Stimulated activated CD8-positive, alpha-beta memory T cell treated with anti-CD3 and anti-CD28 coated beads, Interleukin-7, amount 100 ng/mL, for 48 hours (primary cell): Measurements from ENCODE around the gene GK.
"Not testable (repeated sequence)": the region's sequence is repeated elsewhere in the genome, so short reads cannot be mapped to it uniquely, and the experiment has no call there.

Source experiments
- DNase-seq, 2 donors: peaks; one replicate each; pipeline ENCODE4 v3.0.0-alpha.2; 2020; ENCODE audit warnings: low read depth in 1 of 2; ENCODE audit errors: extremely low read depth in 1 of 2

Gene GK

DNA sequence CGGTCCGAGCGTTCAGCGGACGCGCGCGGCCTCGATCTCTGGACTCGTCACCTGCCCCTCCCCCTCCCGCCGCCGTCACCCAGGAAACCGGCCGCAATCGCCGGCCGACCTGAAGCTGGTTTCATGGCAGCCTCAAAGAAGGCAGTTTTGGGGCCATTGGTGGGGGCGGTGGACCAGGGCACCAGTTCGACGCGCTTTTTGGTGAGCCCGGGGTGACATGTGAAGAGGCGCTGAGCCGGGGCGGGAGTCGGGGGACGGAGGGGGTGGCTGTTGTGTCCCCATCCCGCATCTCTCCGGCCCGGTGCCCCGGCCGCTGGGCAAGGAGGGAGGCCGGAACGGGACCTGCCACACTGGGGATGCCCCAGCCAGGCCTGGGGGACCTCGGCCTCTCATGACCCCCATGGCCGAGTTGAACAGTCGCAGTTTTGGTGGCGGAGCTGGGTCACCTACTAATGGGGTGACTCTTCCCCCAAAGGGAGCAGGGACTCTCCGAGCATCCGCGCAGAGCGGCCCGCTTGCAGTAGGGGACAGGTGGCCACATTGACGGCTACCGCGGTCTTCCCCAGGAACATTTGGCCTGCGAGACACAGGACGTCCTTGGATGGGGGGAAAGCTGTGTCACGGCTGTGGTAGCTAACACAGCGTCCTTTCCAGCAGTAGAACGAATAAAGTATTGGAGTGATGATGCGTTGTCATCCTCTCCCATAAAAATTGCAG lies at the start of gene GK:
GK (plus strand) TSS at position 9 of the 717 bp plus-strand sequence; CDS start at position 124, 115 bp downstream.
- no peak for DNase-seq

DNA sequence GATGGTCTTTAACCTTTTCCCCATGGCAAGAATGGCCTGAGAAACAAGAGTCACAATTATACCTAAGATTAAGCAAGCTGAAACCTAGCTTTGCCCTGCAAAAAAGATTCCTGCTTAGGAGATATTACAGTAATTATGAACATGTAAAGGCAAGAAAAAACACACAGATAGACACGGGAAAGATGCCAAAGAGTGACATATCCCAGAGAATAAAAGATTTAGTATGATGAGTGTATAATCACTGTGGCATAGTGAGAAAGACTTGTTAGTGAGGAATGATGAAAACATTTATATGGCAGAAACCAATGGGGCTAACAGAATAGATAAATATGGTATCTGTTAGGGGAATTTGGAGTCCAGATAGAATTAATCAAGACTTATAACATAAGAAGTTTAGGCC lies 46.1 kb upstream of the GK start:
- no peak for DNase-seq

DNA sequence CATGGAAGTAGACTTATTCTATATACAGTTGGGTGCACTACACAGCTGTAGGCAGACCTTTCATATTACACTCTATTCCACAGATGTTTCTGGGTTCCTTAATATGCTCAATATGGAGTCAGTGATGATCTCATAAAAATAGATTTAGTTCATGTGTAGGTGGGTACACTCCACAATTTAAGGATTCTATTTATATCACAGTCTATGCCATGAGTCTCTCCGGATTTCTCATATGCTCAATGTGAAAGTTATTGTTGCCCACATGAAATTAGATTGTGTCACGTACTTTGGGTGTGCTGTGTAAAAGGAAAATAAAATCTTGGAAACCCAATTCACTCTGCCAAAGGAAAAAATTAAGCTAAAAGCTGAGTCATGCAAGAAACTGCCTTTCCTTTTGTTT lies 43.2 kb upstream of the GK start:
- no peak for DNase-seq

DNA sequence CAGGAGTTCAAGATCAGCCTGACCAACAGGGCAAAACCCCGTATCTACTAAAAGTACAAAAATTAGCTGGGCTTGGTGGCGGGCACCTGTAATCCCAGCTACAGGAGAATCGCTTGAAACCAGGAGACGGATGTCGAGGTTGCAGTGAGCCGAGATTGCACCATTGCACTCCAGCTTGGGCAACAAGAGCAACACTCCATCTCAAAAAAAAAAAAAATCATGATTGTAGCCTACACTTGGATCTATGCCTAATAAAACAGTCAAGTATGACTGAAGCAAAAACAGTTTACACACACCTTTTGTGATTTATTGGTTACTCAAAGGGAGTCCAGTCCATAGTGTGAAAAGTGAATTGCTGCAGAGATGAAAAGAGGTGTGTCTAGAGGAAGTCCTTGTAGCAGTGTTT lies 41.0 kb upstream of the GK start:
- no peak for DNase-seq

DNA sequence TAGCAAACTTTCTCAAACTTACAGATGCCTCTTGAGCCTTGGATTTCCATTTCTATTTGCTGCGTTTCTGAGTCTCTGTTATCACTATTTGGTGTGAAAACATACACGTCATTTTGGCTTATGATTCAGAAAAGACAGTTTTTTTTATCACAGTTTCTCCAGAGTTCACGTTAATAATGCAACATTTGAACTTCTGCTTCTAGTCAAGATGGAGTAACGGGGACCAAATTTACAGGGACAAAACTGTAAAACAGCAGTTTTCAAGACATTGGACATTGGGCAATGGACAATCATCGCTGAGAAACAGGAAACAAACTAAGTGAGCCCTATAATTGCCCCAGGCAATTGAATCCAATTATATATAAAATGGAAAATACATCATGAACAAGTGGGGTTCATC lies 39.5 kb upstream of the GK start:
- no peak for DNase-seq

DNA sequence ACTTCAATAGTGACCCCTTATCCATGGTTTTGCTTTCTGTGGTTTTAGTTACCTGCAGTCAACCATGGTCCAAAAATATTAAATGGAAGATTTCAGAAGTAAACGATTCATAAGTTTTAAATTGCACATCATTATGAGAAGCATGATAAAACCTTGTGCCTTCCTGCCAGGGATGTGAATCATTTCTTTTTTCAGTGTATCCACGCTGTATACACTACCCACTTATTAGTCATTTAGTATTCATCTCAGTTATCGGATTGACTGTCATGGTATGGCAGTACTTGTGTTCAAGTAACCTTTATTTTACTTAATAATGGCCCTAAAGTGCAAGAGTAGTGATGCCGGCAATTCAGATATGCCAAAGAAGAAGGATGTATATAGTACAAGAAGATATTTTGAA lies 38.0 kb upstream of the GK start:
- no peak for DNase-seq

DNA sequence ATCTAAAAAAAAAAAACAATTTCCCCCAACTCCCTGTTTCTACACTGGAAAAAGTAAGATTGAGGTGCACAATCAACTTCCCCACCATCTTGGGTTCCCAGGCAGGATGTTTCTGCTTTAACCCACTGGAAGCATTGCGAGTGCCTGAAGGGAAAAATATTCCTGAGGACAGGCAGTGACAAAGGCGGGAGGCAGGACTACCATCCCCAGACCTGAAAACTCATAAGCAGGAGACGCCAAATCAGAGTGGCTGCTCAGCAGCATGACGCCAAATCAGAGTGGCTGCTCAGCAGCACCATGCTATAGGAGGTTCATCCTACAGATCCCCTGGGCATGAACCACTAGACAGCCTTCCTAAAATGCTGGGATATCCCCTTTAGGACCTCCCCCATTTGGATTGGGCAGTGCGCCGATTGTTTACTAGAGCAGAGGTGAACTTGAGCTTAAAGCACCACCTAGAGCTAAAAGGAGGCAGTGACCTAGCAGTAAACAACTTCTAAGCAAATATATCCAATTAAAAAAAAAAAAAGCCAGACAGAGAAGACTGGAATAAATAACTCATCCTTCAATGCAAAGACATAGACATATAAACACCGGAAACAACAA lies 35.0 kb upstream of the GK start:
- DNase-seq = no peak

DNA sequence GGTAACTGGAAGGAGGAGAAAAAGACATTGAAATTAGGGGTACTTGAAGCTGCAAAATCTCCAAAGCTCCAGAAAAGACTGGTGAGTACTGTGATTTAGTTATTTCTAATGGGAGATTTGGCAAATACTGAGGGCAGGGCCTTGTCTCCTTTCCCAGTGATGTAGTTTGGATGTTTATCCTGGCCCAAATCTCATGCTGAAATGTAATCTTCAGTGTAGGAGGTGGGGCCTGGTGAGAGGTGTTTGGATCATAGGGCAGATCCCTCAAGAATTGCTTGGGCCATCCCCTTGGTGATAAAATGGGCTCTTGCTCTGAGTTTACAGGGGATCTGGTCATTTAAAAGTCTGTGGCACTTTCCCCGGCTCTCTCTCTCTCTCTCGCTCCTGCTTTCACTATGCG lies 33.1 kb upstream of the GK start:
- DNase-seq = no peak

DNA sequence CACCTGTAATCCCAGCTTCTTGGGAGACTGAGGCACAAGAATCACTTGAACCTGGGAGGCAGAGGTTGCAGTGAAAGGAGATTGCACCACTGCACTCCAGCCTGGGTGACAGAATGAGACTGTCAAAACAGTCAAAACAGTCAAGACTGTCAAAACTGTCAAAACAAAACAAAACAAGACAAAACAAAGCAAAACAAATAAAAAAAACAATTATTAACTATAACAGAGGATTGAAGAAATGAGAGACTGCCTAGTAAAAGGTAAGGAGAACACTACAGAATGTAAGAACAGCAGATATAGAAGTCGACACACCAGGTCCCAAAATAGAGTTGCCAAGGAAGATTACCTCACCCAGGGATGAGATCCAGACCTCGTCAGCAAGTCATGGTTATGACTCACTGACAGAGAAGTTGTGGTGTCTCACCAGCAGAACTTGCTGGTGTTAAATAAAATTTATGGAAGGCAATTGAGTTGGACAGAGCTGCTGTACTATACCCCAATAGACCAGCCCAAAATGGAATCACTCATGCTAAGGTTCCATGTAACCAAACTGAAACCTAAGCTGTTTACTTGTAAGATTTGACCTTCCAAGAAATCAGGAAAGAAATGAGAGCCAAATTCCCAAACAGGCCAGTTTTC lies 32.1 kb upstream of the GK start:
- DNase-seq = no peak

DNA sequence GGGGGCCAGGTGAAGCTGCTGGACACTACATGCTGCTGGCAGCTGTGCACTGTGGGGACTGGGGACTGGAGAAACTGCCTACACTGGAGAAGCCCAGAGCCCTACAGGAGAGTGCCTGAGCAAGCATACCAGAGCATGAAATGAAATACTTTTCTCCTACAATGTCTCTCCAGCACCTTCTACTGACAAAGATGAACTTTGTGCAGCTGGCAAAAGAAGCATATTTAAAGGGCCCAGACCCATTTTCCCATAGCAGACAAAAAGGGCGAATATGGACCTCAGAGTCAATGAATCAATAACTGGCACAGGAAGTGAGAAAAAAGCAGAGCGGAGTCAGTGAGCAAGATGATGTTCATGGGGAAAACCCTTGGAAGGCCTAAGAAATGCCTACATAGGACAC lies 30.9 kb upstream of the GK start:
- no peak for DNase-seq

DNA sequence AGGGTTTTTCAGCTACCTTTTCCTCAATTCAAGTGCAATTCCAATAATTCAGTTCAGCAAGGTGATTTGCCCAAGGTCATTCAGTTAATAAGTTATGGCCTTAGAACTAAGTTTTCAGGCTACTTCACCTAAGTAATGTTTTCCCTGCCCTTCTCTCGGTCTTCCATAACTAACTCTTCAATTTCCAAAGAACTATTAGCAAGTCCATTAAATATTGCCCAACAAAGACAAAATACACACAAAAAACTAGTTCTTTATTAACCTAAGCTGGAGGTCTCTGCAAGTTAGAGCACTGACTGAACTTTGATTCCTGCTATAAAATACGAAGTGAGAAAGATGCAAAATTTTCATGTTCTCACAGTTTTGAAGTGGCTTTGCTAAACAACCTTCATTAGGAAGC lies 26.8 kb upstream of the GK start:
- no peak for DNase-seq

DNA sequence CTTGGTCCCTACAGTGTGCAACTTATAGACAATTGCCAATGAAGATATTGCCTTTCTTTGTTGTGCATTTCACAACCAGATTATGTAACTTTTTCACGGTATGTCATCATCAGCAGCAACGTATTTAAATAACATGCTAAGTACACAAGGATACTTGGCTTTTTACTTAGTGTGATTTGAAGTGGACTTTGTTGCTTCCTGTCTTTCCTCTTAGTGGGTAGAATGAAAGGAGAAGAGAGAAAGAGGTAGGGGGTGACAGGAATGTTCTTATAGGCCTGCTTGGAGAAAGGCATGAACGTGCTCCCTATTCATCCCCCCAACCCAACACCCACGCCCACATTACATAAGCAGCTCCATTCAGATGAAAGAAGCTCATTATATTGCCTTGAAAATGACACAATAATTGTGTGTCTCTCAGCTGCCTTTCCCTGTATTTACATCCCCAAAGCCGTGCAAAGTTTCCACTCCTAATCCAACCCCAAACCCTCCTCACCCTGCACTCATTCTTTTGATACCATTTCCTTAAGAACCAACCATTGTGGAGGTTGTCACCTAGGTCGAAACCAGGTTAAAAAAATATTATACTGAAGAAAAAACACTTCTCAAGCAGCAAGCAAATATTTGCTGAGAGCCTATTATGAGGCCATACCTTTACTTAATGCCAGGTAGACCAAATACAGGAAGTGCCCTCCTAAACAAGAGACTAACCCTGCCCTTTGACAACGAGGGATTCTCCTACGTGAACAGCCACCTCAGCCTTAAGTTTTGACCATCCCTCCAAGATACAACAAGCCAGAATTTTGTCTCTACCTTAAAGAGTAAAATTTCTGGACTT lies 25.2 kb upstream of the GK start:
- no peak for DNase-seq

DNA sequence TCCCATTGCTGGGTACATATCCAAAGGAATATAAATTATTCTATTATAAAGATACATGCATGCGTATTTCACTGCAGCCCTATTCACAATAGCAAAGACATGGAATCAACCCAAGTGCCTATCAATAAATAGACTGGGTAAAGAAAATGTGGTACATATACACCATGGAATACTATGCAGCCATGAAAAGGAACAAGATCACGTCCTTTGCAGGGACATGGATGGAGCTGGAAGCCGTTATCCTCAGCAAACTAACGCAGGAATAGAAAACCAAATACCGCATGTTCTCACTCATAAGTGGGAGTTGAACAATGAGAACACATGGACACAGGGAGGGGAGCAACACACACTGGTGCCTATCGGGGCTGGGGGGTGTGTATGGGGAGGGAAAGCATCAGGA lies 19.2 kb upstream of the GK start:
- DNase-seq = not testable (repeated sequence)

DNA sequence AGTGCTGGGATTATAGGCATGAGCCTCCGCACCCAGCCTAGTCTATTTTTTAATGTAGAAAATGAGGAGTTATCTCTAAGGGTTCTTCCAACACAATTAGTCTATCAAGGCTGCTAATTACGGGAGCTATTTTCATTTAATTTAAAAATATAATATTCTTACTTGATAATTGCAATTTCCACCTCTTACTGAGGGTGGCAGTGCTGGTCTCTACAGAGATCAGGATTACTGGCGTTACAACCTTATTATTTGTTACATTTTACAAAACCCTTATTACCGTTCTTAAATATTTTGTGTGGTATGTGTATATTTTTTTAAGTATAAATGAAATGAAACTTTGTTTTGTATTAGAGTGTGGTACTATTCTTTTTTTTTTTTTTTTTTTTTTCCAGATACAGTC lies 17.6 kb upstream of the GK start:
- no peak for DNase-seq

DNA sequence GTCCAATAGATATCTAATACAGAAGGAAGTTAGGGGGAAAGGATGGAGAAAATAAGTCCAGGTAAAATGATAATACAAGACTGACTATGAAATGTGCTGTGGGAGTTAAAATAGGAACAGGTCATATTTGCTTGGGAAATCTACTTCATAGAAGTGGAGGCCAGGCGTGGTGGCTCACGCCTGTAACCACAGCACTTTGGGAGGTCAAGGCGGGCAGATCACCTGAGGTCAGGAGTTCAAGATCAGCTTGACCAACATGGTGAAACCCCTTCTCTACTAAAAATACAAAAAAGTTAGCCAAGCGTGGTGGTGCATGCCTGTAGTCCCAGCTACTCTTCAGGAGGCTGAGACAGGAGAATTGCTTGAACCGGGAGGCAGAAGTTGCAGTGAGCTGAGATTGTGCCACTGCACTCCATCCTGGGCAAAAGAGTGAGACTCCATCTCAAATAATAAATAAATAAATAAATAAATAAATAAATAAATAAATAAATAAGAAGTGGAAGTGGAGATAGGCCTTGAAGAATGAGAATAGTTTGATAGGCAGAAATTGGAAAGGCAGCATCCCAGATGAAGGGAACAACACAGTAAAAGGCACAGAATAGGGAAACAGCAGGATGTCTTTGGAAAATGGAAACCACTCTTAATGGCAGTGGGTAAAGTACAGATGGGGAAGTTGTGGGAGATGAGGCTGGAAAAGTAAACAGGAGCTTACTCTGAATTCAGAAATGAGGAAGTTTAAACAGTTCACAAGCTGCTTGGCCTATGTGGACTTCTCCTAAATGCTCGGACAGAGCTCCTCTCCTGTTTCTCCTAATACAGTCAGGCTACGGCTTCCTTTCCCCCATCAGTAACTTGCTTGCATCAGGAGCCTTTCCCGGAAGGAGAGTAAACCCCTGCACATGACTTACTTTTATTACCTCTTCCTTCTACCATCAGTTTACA lies 15.1 kb upstream of the GK start:
- no peak for DNase-seq

DNA sequence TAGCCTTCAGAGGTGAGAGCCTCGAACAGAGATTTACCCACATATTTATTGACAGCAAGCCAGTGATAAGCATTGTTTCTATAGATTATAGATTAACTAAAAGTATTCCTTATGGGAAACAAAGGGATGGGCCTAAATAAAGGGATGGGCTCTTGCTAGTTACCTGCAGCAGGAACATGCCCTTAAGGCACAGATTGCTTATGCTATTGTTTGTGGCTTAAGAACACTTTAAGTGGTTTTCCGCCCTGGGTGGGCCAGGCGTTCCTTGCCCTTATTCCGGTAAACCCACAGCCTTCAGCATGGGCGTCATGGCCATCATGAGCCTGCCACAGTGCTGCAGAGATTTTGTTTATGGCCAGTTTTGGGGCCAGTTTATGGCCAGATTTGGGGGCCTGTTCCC lies 13.5 kb upstream of the GK start:
- not testable (repeated sequence) for DNase-seq

DNA sequence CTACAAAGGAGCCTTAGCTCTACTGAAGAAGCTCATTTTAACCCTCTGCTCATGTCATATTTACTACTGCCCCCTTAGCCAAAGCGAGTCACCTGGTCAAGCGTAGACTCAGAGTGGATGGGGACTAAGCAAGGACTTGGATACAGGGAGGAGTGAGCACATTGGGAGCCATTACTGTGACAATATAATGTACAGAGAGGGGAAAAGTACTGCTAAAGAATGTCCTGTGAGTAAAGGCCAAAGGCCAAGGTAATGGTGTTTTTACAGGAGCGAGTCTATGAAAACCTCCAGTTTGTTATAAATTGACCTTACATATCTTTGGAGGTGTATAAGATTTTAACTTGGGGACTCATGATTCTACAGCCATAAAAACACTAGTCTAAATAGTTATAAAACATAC lies 10.6 kb upstream of the GK start:
- no peak for DNase-seq

DNA sequence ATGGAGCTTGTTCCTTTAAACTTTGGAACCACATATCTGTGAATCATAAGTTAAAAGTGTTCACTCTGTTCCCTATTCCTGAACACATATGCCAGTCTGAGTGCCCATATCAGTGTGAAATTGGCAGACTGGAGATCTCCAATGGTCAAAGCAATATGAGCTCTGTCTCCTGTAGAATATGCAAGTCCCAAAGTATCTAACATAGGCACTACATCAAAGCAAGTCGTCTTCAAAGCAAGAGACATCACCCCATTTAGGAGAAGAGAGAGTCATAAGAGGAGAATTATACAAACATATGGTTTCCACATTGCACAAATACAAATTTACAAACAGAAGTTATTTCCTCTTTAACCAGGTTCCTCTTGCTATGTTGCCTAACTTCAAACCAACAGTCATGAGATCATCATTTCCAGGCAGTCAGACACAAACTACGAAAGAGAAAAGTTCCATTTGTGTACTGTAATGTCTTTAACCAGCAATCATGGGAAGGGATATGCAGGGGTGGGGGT lies 9.9 kb upstream of the GK start:
- DNase-seq = no peak

DNA sequence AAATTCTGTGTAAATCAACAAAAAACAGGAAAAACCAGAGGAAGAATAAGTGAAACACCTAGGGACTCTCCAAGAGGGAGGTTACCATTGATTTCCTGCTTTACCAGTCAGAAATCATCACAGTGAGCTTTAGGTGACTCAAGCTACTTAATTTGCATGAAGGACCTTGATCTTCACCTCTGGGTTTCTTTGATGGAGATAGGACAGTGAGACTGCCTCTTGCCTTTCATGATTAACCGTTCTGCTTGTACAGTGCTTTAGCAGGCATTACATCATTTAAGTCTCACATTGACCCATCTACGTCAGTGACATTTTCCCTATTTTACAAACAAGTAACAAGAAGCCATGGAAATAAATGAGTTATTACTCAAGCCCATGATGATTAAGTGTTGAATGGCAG lies 3.4 kb upstream of the GK start:
- no peak for DNase-seq
